IMR-90 (cell line): ENCODE measurements around the gene DEFB124. TPM values are rescaled to one million over a fixed set of nuclear protein-coding genes. Genes with fewer than 3 reads are reported as not detected.

Experiments used
- ATAC-seq: fragments of 200-7000 bp; cut with Tn5 transposase; 2 replicates; pipeline ENCODE4 v1.9.1; 2020; ENCODE audit warnings: low read depth, mild to moderate bottlenecking, moderate library complexity
- BruUV-seq: library from RNA; stranded (reverse); fragments of 400-500 nt; replicated peaks from 2 replicates; lab custom pipeline; 2021; lab: Mats Ljungman, UMichigan
- CTCF ChIA-PET: fragments of 300-600 bp; formaldehyde crosslinking; extraction: SDS; loops from one replicate; lab custom pipeline; 2021; ENCODE audit warnings: antibody characterized with exemption; lab: Yijun Ruan, JAX
- POLR2A ChIA-PET: fragments of 300-600 bp; sonication (Branson Sonifier 250); formaldehyde crosslinking; loops from one replicate; lab custom pipeline; 2022; ENCODE audit warnings: antibody characterized with exemption; ENCODE audit not compliant: unreplicated experiment; lab: Charles Lee
- DNase-seq: peaks from one replicate; pipeline ENCODE4 v3.0.0; 2013
- H2AFZ ChIP-seq: replicated peaks from 2 replicates; pipeline ENCODE3; 2013; ENCODE audit warnings: low read length, mild to moderate bottlenecking; ENCODE audit not compliant: poor library complexity
- H2AK5ac ChIP-seq: 2 replicates; pipeline ENCODE4 v1.6.1; 2013; ENCODE audit warnings: low read depth, low read length, inconsistent platforms
- H2AK9ac ChIP-seq: replicated peaks from 2 replicates; pipeline ENCODE3; 2013; ENCODE audit warnings: mild to moderate bottlenecking, low read depth, low read length, moderate library complexity; ENCODE audit not compliant: poor library complexity
- H2BK120ac ChIP-seq: 2 replicates; pipeline ENCODE4 v1.6.1; 2013; ENCODE audit warnings: low read depth, low read length, inconsistent platforms
- H2BK15ac ChIP-seq: 3 replicates; pipeline ENCODE4 v1.6.1; 2013; ENCODE audit warnings: low read depth, low read length, inconsistent platforms
- H2BK20ac ChIP-seq: 2 replicates; pipeline ENCODE4 v1.6.1; 2013; ENCODE audit warnings: low read depth, mild to moderate bottlenecking, inconsistent platforms, low read length, moderate library complexity
- H2BK5ac ChIP-seq: 2 replicates; pipeline ENCODE4 v1.6.1; 2013; ENCODE audit warnings: mild to moderate bottlenecking, low read depth, low read length, inconsistent platforms; ENCODE audit not compliant: poor library complexity, severe bottlenecking
- H3K14ac ChIP-seq: replicated peaks from 2 replicates; pipeline ENCODE4 v1.6.1; 2013; ENCODE audit warnings: low read depth, low read length, inconsistent platforms
- H3K18ac ChIP-seq: 2 replicates; pipeline ENCODE4 v1.6.1; 2013; ENCODE audit warnings: low read depth, low read length, control low read depth
- H3K23ac ChIP-seq: 2 replicates; pipeline ENCODE4 v1.6.1; 2013; ENCODE audit warnings: low read depth, low read length, inconsistent platforms
- H3K27ac ChIP-seq: 2 replicates; pipeline ENCODE4 v1.5.1; 2013; ENCODE audit warnings: mild to moderate bottlenecking, control low read depth, low read length; ENCODE audit not compliant: insufficient read depth
- H3K27me3 ChIP-seq: 2 replicates; pipeline ENCODE4 v1.6.1; 2013; ENCODE audit warnings: low read length; ENCODE audit not compliant: control insufficient read depth, insufficient read depth
- H3K36me3 ChIP-seq: 2 replicates; pipeline ENCODE4 v1.6.1; 2013; ENCODE audit warnings: low read length, mixed read lengths; ENCODE audit not compliant: control insufficient read depth, insufficient read depth
- H3K4ac ChIP-seq: 2 replicates; pipeline ENCODE4 v1.6.1; 2013; ENCODE audit warnings: low read depth, low read length, inconsistent platforms
- H3K4me1 ChIP-seq: 2 replicates; pipeline ENCODE4 v1.6.1; 2013; ENCODE audit warnings: low read length, mixed read lengths; ENCODE audit not compliant: control insufficient read depth, insufficient read depth
- H3K4me2 ChIP-seq: 2 replicates; pipeline ENCODE4 v1.6.1; 2013; ENCODE audit warnings: low read depth, mild to moderate bottlenecking, control low read depth, low read length, moderate library complexity
- H3K4me3 ChIP-seq: 2 replicates; pipeline ENCODE4 v1.5.1; 2013; ENCODE audit warnings: low read depth, mild to moderate bottlenecking, control low read depth, low read length, moderate library complexity; ENCODE audit not compliant: insufficient read depth
- H3K56ac ChIP-seq: 2 replicates; pipeline ENCODE4 v1.6.1; 2013; ENCODE audit warnings: low read length, inconsistent platforms; ENCODE audit not compliant: insufficient read depth; ENCODE audit errors: extremely low read depth
- H3K79me1 ChIP-seq, 2 experiments: 2 replicates each; pipeline ENCODE4 v1.6.1; 2013; ENCODE audit warnings: low read length in 2 of 2, inconsistent platforms in 1 of 2, low read depth in 1 of 2
- H3K9ac ChIP-seq: 2 replicates; pipeline ENCODE4 v1.6.1; 2013; ENCODE audit warnings: low read depth, low read length, control low read depth
- H3K9me1 ChIP-seq: 2 replicates; pipeline ENCODE4 v1.6.1; 2013; ENCODE audit warnings: low read length, inconsistent platforms; ENCODE audit not compliant: insufficient read depth
- H3K9me3 ChIP-seq: 2 replicates; pipeline ENCODE4 v1.6.1; 2013; ENCODE audit warnings: low read length; ENCODE audit not compliant: control insufficient read depth, insufficient read depth
- H4K20me1 ChIP-seq: 2 replicates; pipeline ENCODE4 v1.6.1; 2013; ENCODE audit warnings: low read length, inconsistent platforms; ENCODE audit not compliant: insufficient read depth
- H4K5ac ChIP-seq: 2 replicates; pipeline ENCODE4 v1.6.1; 2013; ENCODE audit warnings: mild to moderate bottlenecking, low read depth, low read length, control low read depth
- H4K8ac ChIP-seq, 2 experiments: 2 replicates each; pipeline ENCODE4 v1.6.1; 2013; ENCODE audit warnings: low read depth in 2 of 2, low read length in 2 of 2, control low read depth in 1 of 2, inconsistent platforms in 1 of 2
- H4K91ac ChIP-seq: 2 replicates; pipeline ENCODE4 v1.6.1; 2013; ENCODE audit warnings: low read depth, low read length, inconsistent platforms; ENCODE audit not compliant: insufficient read depth
- BHLHE40 ChIP-seq: fragments of 150-350 bp; IDR thresholded peaks from 2 replicates; pipeline ENCODE4 v1.6.1; 2016; ENCODE audit warnings: mild to moderate bottlenecking, low read depth, low read length
- MAFK ChIP-seq: IDR thresholded peaks from 2 replicates; pipeline ENCODE4 v1.6.1; 2012; ENCODE audit warnings: low read depth, low read length, improper control_type of control experiment
- MAZ ChIP-seq: IDR thresholded peaks from 2 replicates; pipeline ENCODE4 v1.6.1; 2012; ENCODE audit warnings: low read depth, mild to moderate bottlenecking, low read length, improper control_type of control experiment, moderate library complexity, borderline replicate concordance
- WGBS, 2 experiments: methylation state at CpG; one replicate each; pipeline versions ENCODE4 v1.1.5 to v1.1.7; 2013; ENCODE audit warnings: missing lambda C conversion rate in 2 of 2; ENCODE audit not compliant: insufficient read length in 1 of 2; ENCODE audit errors: extremely low coverage in 2 of 2; 5-methylcytosine and 5-hydroxymethylcytosine counted together
- dilution Hi-C: fragments of 300-500 bp; cut with HindIII; formaldehyde crosslinking; loops from one replicate; pipeline ENCODE4 v1.14.3; 2018; ENCODE audit warnings: low sequenced_read_pairs; ENCODE audit not compliant: unreplicated experiment
- in situ Hi-C: fragments of 300-500 bp; cut with MboI; formaldehyde crosslinking; loops from 3 replicates; pipeline ENCODE4 v1.14.3; 2019; ENCODE audit warnings: low sequenced_read_pairs, inconsistent platforms, mixed read lengths
- intact Hi-C: fragments of 100-400 bp; cut with micrococcal nuclease; formaldehyde crosslinking; loops from 2 replicates; pipeline ENCODE4 v1.10.0; 2022
- polyA plus RNA-seq, 3 experiments: library from polyadenylated mRNA; depleted of rRNA; stranded (reverse); fragments of >200 nt; gene quantifications; 2 replicates each; pipeline ENCODE4 v1.2.3, GENCODE V29; 2012; ENCODE audit warnings: low replicate concordance in 1 of 3
- total RNA-seq: library from RNA; depleted of rRNA; stranded (reverse); fragments of >200 nt; gene quantifications from 2 replicates; pipeline ENCODE4 v1.2.3, GENCODE V29; 2012

DEFB124 gene
- total and polyA plus RNA-seq, 2 of the 4 experiments (the other 2 are of a cell fraction) = not detected

- Histone ChIP-seq H3K27me3 (peaks cover 10% of the 10 kb centered on the region), H4K5ac (no peak overlapping the region), H3K14ac (no peak overlapping the region), H3K4me2 (no peak overlapping the region), H2AK9ac (no peak overlapping the region), H3K4ac (no peak overlapping the region), H2AFZ (no peak overlapping the region), H3K56ac (no peak overlapping the region), H4K20me1 (no peaks in the 10 kb centered on the region), H3K18ac (no peak overlapping the region), H2BK15ac (no peak overlapping the region), H3K4me1 (no peaks in the 10 kb centered on the region), H3K9me3 (no peaks in the 10 kb centered on the region), H2BK20ac (no peak overlapping the region), H3K9me1 (no peaks in the 10 kb centered on the region), H3K27ac (no peak overlapping the region), H3K36me3 (no peaks in the 10 kb centered on the region), H3K23ac (no peak overlapping the region), H3K4me3 (no peak overlapping the region), H3K79me1 (no peaks in the 10 kb centered on the region), H4K91ac (no peak overlapping the region), H3K9ac (no peak overlapping the region), H2BK120ac (no peak overlapping the region), H4K8ac (no peak overlapping the region), H2BK5ac (no peak overlapping the region), H2AK5ac (no peak overlapping the region)
- ATAC-seq (no peak), DNase-seq (no peak)
- 64% methylated on average over 2 of the region's 3 CpGs; no CpG with 5 or more reads in 1 of the 2 experiments for WGBS, 2 experiments
- BruUV-seq = no TSS peak
- no peak for TF ChIP-seq BHLHE40
- no peak for TF ChIP-seq MAZ
- TF ChIP-seq MAFK = no peak
- intact Hi-C loops (no loop called here), in situ Hi-C loops (no loop called here), dilution Hi-C loops (no loop called here)
- CTCF ChIA-PET = interaction anchor here (0.8 to 2.3 kb wide), 2 partner anchors 14 to 28 kb away, joined by 7 to 9 read pairs; no protein-coding TSS in a partner anchor
- POLR2A ChIA-PET = no interaction called here
These were observed 14.2 kb upstream of the DEFB124 start for GRCh38 chr20:31489152-31489551.
